PFSK-1 (cell line): Measurements from ENCODE around the gene IDI1.

ENCODE experiments used
- FOXP2 ChIP-seq: optimal IDR thresholded peaks from 2 replicates; pipeline ENCODE3; 2011; ENCODE audit warnings: borderline replicate concordance, control low read depth, inconsistent platforms; ENCODE audit not compliant: insufficient read depth; ENCODE audit errors: extremely low read length, extremely low read depth
- POLR2AphosphoS5 ChIP-seq: IDR thresholded peaks from 2 replicates; pipeline ENCODE4 v1.6.1; 2012; ENCODE audit warnings: low read depth, mild to moderate bottlenecking, control low read depth, low read length, moderate library complexity
- REST ChIP-seq, 2 experiments: IDR thresholded peaks; 2 replicates each; pipeline versions ENCODE4 v1.6.1 to v1.8.0; 2011 to 2012; ENCODE audit warnings: low read depth in 2 of 2, low read length in 2 of 2, control low read depth in 1 of 2, inconsistent platforms in 1 of 2, mild to moderate bottlenecking in 1 of 2, moderate library complexity in 1 of 2; ENCODE audit not compliant: insufficient read depth in 1 of 2
- SIN3A ChIP-seq: IDR thresholded peaks from 2 replicates; pipeline ENCODE4 v1.6.1; 2012; ENCODE audit warnings: mild to moderate bottlenecking, low read length, moderate library complexity, borderline replicate concordance; ENCODE audit not compliant: insufficient read depth
- TAF1 ChIP-seq: IDR thresholded peaks from 2 replicates; pipeline ENCODE4 v1.6.1; 2012; ENCODE audit warnings: low read length, control low read depth, borderline replicate concordance; ENCODE audit not compliant: insufficient read depth

The IDI1 gene

GRCh38 chr10:1093696-1094095 is 44.8 kb upstream of the IDI1 start:
- TF ChIP-seq SIN3A: no peak
- no peak for TF ChIP-seq FOXP2

- TF ChIP-seq REST (IDR thresholded peaks at IDR 0.05; ENCODE audit: insufficient read depth in 1 of 2, low read depth in 2 of 2, low read length in 2 of 2) (no peak), FOXP2 (no peak), POLR2AphosphoS5 (no peak), TAF1 (no peak), SIN3A (no peak)
Observed at GRCh38 chr10:1090696-1091095, 41.8 kb upstream of the IDI1 start.

- no peak for TF ChIP-seq TAF1
- no peak for TF ChIP-seq REST (IDR thresholded peaks at IDR 0.05; ENCODE audit: insufficient read depth in 1 of 2, low read depth in 2 of 2, low read length in 2 of 2)
- peak; percentile 8 for TF ChIP-seq FOXP2
Observed at GRCh38 chr10:1089017-1089689, 40.2 kb upstream of the IDI1 start.

- TF ChIP-seq TAF1 (no peak), SIN3A (no peak), POLR2AphosphoS5 (no peak), FOXP2 (no peak), REST (IDR thresholded peaks at IDR 0.05; ENCODE audit: insufficient read depth in 1 of 2, low read depth in 2 of 2, low read length in 2 of 2) (no peak)
Observed at GRCh38 chr10:1086787-1087186, 37.9 kb upstream of the IDI1 start.

- TF ChIP-seq SIN3A (no peak), REST (IDR thresholded peaks at IDR 0.05; ENCODE audit: insufficient read depth in 1 of 2, low read depth in 2 of 2, low read length in 2 of 2) (no peak), POLR2AphosphoS5 (no peak), FOXP2 (no peak), TAF1 (no peak)
Observed at GRCh38 chr10:1085258-1085657, 36.3 kb upstream of the IDI1 start.
